OCI-LY3 (cell line): Measurements from ENCODE around the gene COL6A3.

ENCODE experiments used
- H2AFZ ChIP-seq: fragments of 200-600, 300-600 bp; shearing (Covaris generic); 2 replicates; pipeline ENCODE4 v1.6.0; 2014; ENCODE audit warnings: antibody characterized with exemption, low read depth, low read length
- H3K27ac ChIP-seq: fragments of 200-600, 300-600 bp; sonication (generic); 2 replicates; pipeline ENCODE4 v1.5.1; 2014; ENCODE audit warnings: mild to moderate bottlenecking, low read length, moderate library complexity, mixed read lengths
- H3K27me3 ChIP-seq: fragments of 200-600, 300-600 bp; sonication (generic); 2 replicates; pipeline ENCODE4 v1.6.1; 2014; ENCODE audit warnings: low read depth, low read length, mixed read lengths
- H3K36me3 ChIP-seq: fragments of 200-600, 300-600 bp; sonication (generic); replicated peaks from 2 replicates; pipeline ENCODE3; 2014; ENCODE audit warnings: low read depth, low read length, mixed read lengths
- H3K4me1 ChIP-seq: fragments of 300-600, 200-600 bp; sonication (generic); 2 replicates; pipeline ENCODE4 v1.6.1; 2014; ENCODE audit warnings: low read length, mixed read lengths
- H3K4me2 ChIP-seq: fragments of 200-600, 300-600 bp; sonication (generic); 2 replicates; pipeline ENCODE4 v1.6.1; 2014; ENCODE audit warnings: low read length, mixed read lengths
- H3K4me3 ChIP-seq: fragments of 300-600, 200-600 bp; sonication (generic); 2 replicates; pipeline ENCODE4 v1.5.1; 2014; ENCODE audit warnings: antibody characterized with exemption, mild to moderate bottlenecking, low read length, moderate library complexity
- H3K79me2 ChIP-seq: fragments of 300-600, 200-600 bp; shearing (Covaris generic); 2 replicates; pipeline ENCODE4 v1.6.1; 2014; ENCODE audit warnings: mild to moderate bottlenecking, low read length, mixed read lengths
- H3K9ac ChIP-seq: fragments of 300-600, 200-600 bp; shearing (Covaris generic); 2 replicates; pipeline ENCODE4 v1.6.0; 2014; ENCODE audit warnings: mild to moderate bottlenecking, low read length, moderate library complexity
- H3K9me3 ChIP-seq: fragments of 200-600, 300-600 bp; shearing (Covaris generic); 2 replicates; pipeline ENCODE4 v1.6.1; 2014; ENCODE audit warnings: low read length, mixed read lengths; ENCODE audit not compliant: insufficient read depth
- H4K20me1 ChIP-seq: fragments of 200-600, 300-600 bp; sonication (generic); 2 replicates; pipeline ENCODE4 v1.6.1; 2016; ENCODE audit warnings: low read length, mixed read lengths; ENCODE audit not compliant: insufficient read depth
- CTCF ChIP-seq: fragments of 200-600, 300-600 bp; sonication (generic); IDR thresholded peaks from 2 replicates; pipeline ENCODE4 v1.5.1; 2014; ENCODE audit warnings: antibody characterized with exemption, low read length, low read depth
- EZH2phosphoT487 ChIP-seq: fragments of 200-600 bp; shearing (Covaris generic); IDR thresholded peaks from 2 replicates; pipeline ENCODE4 v1.6.1; 2018; ENCODE audit warnings: antibody characterized with exemption, mixed run types, low read depth

COL6A3 gene

GRCh38 chr2:237413777-237414661, at the start of gene COL6A3:
Gene COL6A3, minus strand, starts transcription at chr2:237414164. Its CDS starts 17,347 bp downstream, at chr2:237396817.
- Histone ChIP-seq H3K27me3 (peaks cover 4% of the 10 kb centered on the region; the same call in 1 of the 2 replicates), H3K4me2 (no peak within 1 kb of the TSS), H2AFZ (no peak within 1 kb of the TSS), H3K79me2 (no peaks in the 10 kb centered on the region), H3K9ac (no peak within 1 kb of the TSS), H3K27ac (no peak within 1 kb of the TSS), H3K4me1 (no peaks in the 10 kb centered on the region), H3K9me3 (no peaks in the 10 kb centered on the region), H3K4me3 (no peak within 1 kb of the TSS), H4K20me1 (no peaks in the 10 kb centered on the region), H3K36me3 (no peaks in the 10 kb centered on the region)
- TF ChIP-seq EZH2phosphoT487: no peak

- H4K20me1 ChIP-seq: no peaks in the 10 kb centered on the region
- H3K4me3 ChIP-seq: no peak overlapping the region
- H2AFZ ChIP-seq: no peak overlapping the region
- no peaks in the 10 kb centered on the region for H3K79me2 ChIP-seq
- H3K27ac ChIP-seq: no peak overlapping the region
- TF ChIP-seq EZH2phosphoT487: no peak
- no peak for TF ChIP-seq CTCF
- no peaks in the 10 kb centered on the region for H3K36me3 ChIP-seq
- H3K4me2 ChIP-seq: no peak overlapping the region
- H3K9ac ChIP-seq: no peak overlapping the region
- no peaks in the 10 kb centered on the region for H3K27me3 ChIP-seq
- peaks cover 26% of the 10 kb centered on the region for H3K4me1 ChIP-seq
- H3K9me3 ChIP-seq: no peaks in the 10 kb centered on the region
These were observed 45.8 kb upstream of the COL6A3 start for GRCh38 chr2:237459741-237460174.

- no peaks in the 10 kb centered on the region for H3K27me3 ChIP-seq
- peaks cover 27% of the 10 kb centered on the region for H3K4me1 ChIP-seq
- H3K27ac ChIP-seq: no peak overlapping the region
- H4K20me1 ChIP-seq: no peaks in the 10 kb centered on the region
- H3K4me3 ChIP-seq: no peak overlapping the region
- TF ChIP-seq CTCF (no peak), EZH2phosphoT487 (no peak)
- H3K79me2 ChIP-seq: no peaks in the 10 kb centered on the region
- no peaks in the 10 kb centered on the region for H3K36me3 ChIP-seq
- no peak overlapping the region for H3K9ac ChIP-seq
- H3K9me3 ChIP-seq: no peaks in the 10 kb centered on the region
- no peak overlapping the region for H3K4me2 ChIP-seq
- no peak overlapping the region for H2AFZ ChIP-seq
These were observed 45.3 kb upstream of the COL6A3 start for GRCh38 chr2:237459226-237459625.

- no peak overlapping the region for H3K27ac ChIP-seq
- peaks cover 28% of the 10 kb centered on the region for H3K4me1 ChIP-seq
- TF ChIP-seq CTCF: no peak
- no peak for TF ChIP-seq EZH2phosphoT487
- H3K4me3 ChIP-seq: no peak overlapping the region
- H3K9ac ChIP-seq: no peak overlapping the region
- H4K20me1 ChIP-seq: no peaks in the 10 kb centered on the region
- H3K36me3 ChIP-seq: no peaks in the 10 kb centered on the region
- H3K4me2 ChIP-seq: no peak overlapping the region
- H3K27me3 ChIP-seq: no peaks in the 10 kb centered on the region
- no peaks in the 10 kb centered on the region for H3K9me3 ChIP-seq
- H2AFZ ChIP-seq: no peak overlapping the region
- no peaks in the 10 kb centered on the region for H3K79me2 ChIP-seq
These were observed 44.6 kb upstream of the COL6A3 start for GRCh38 chr2:237458519-237458918.
